ENCODE results near the gene HP1BP3. TPM values are rescaled to one million over a fixed set of nuclear protein-coding genes. Genes with fewer than 3 reads are reported as not detected.
"Not testable (repeated sequence)": the region's sequence is repeated elsewhere in the genome, so short reads cannot be mapped to it uniquely, and the experiment has no call there.

Gene HP1BP3
- total RNA-seq, 2 experiments from 2014 or later: 156 to 169 TPM

DNA sequence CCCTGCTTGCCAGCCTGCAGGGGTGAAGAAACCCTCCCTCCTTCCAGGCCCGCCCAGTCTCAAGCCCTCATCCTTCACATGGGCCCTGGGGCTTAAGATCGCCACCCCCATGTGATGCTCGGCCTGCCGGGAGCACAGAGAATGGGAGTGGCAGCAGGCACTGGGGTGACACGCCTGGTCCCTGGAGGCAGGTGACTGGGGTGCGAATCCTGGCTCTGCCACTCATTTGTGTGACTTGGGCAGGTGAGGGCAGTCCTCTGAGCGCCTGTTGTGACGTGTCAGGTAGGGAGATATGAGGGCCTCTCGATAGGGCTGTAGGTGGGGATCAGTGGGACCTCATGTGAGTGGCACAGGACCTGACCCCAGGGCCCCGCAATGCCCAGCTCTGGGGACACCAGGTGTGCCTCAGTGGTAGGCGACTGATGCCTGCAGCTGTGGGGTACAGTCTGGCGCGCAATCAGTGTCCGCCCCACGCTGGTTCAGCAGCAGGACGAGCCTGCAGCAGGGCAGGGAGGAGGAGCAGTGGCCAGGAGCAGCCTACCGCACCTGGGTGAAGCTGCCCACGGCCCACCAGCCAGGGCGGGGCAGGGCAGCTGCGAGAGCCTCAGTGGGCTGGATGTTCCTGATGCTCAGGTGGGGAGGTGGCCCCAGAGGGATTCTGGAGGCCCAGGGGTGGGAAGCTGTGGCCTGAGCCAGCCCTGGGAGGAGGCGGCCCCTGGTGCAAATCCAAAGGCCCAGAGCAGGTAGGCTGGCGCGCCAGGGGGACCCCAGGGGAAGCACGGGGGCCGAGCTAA is 60.8 kb downstream of the HP1BP3 start:
- H3K4me1 Mint-ChIP-seq: peaks cover 4% of the 10 kb centered on the region
- no peak overlapping the region for H3K27ac Mint-ChIP-seq

DNA sequence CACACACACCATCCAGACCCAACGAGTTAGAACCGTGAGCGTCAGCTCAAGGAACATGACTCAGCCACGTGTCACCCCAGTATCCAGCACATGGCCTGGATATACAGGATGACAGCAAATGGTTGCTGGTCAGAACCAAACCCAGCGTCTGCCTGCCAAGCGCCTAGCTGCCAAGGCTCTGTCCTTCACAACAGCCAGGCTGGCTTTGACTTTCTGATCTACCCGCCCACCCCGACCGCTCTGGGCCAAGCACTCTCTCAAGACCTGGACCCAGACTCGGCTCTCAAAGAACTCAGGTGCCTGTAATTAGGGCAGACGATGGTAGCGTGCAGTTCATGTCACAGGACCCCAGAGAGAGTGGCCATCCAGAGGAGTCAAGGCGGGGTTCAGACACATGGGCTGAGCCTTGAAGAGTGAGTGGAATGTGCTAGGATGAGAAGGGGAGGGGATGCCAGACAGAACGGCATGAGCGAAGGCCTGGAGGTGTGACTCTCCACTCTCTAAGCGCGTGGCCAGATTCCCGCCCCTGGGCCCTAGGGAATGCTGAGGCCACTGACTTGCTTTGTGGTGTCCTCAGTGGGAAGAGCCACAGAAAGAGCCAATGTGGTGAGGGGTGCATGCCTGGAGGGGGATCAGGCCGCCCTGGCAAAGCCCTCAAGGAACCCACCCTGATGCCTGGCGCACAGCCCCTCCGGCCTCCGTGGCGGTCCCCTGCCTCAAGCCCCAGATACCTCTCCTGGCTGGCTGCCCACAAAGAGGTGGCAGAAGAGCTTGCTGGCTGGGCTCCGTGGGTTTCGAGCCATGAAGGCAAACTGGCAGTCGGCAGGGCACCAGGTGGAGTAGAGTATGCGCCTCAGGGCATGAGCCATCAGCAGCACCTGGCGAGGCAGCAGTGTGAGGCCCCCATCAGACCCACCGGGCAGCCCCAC is 61.7 kb downstream of the HP1BP3 start:
- H3K4me3 Mint-ChIP-seq: no peak overlapping the region
- no peaks in the 10 kb centered on the region for H3K9me3 Mint-ChIP-seq
- no peak for DNase-seq
- no peak overlapping the region for H3K27ac Mint-ChIP-seq
- no peaks in the 10 kb centered on the region for H3K36me3 Mint-ChIP-seq
- H3K27me3 Mint-ChIP-seq: peaks cover 24% of the 10 kb centered on the region
- H3K4me1 Mint-ChIP-seq: peaks cover 3% of the 10 kb centered on the region

More for the DNA sequence above, 60.8 kb downstream of the HP1BP3 start:
- no peak for DNase-seq
- H3K9me3 Mint-ChIP-seq: no peaks in the 10 kb centered on the region
- no peaks in the 10 kb centered on the region for H3K36me3 Mint-ChIP-seq
- H3K4me3 Mint-ChIP-seq: no peak overlapping the region
- peaks cover 32% of the 10 kb centered on the region for H3K27me3 Mint-ChIP-seq

DNA sequence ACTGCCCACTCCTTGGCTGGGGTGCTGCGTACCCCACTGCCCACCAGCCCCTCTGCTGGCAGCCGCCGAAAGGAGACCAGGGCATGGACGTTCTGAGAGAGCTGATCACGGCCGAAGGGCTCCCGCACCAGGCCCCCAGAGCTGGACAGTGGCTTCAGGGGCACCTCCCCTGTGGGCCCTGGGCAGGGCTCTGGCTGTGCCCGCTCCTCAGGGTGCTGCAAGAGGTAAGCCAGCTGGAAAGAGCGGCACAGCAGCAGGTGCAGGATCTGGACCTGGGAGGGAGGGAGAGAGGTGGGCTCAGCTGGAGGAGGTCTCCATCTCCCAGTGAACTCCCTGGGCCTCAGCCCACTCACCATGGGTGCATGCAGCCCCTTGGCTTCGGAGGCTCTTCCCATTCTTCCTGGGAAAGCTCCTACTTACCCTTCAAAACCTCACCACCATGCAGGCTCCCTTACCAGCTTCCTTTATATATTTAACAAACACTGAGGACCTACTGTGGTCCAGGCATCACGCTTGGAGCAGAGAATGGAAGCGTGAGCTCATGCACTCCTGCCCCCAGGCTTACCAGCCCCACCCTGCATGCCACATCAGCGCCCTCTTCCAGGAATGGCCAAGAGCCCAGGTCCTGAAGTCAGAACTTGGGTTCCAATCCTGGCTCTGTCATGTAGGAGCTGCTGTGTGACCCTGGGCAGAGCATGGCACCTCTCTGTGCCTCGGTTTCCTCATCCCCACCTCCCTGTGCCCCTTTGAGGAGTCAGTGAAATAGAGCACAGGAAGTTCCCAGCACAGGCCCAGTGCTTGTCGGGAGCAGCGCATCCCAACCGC is 62.5 kb downstream of the HP1BP3 start:
- Mint-ChIP-seq H3K4me3 (no peak overlapping the region), H3K27ac (no peak overlapping the region), H3K27me3 (peaks cover 15% of the 10 kb centered on the region), H3K4me1 (no peaks in the 10 kb centered on the region), H3K36me3 (no peaks in the 10 kb centered on the region), H3K9me3 (no peaks in the 10 kb centered on the region)
- DNase-seq: no peak

DNA sequence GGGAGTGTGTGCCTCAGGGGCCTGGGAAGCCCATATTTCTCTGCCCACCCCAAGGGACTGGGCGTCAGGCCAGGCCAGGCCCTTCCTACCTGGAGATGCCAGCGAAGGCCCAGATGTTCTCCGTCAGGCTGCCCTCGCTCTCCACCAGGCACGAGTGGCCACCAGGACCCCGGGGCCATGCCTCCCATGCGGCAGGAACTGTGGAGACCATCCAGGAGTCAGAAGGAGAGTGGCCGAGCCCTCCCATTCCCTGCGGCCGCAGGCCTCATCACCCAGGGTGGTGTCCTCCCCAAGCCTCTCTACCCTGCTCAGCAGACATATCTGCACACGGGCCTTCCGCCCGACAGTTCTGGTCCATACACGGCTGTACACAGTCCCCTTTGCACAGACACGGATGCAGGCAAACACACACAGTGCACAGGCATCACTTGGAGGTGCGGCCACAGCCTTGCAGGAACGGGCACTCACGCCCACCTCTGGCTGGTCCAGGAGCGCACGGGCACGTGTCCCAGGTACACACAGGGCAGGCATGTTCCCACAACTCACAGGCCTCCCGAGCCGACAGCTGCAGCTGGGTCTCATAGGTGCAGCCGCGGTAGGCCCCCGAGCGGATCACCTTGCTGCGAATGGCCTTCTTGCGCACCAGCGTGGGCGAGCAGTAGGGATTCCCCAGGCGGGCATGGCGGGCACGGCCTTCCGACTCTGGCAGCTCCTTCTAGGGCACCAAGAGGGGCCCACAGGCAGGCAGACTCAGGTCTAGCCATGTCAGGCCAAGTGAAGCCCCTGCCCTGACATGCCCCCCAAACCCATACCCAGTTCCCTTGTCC is 63.4 kb downstream of the HP1BP3 start:
- Mint-ChIP-seq H3K36me3 (peaks cover 1% of the 10 kb centered on the region), H3K27ac (no peak overlapping the region), H3K27me3 (peaks cover 17% of the 10 kb centered on the region), H3K4me3 (no peak overlapping the region), H3K9me3 (no peaks in the 10 kb centered on the region), H3K4me1 (no peaks in the 10 kb centered on the region)
- DNase-seq: no peak

DNA sequence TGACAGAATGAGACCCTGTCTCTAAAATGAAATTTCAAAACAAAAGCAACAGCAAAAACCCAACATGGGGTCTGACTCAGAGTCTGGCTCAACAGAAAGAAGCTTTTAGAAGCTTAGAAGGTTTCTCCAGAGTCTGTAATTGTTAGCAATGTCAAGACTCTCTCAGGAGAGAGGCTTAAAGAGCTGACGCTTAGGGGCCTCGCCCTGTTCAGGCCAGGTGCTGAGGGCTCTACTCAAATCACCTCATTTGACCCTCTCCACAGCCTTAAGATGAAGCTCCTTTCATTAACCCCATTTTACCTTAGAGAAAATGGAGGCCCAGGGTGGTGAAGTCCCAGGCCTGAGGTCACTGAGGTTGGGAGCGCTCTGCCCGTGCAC is 64.0 kb downstream of the HP1BP3 start:
- H3K4me3 Mint-ChIP-seq: no peak overlapping the region
- H3K4me1 Mint-ChIP-seq: no peaks in the 10 kb centered on the region
- H3K27me3 Mint-ChIP-seq: peaks cover 17% of the 10 kb centered on the region
- H3K36me3 Mint-ChIP-seq: peaks cover 2% of the 10 kb centered on the region
- no peak overlapping the region for H3K27ac Mint-ChIP-seq
- no peaks in the 10 kb centered on the region for H3K9me3 Mint-ChIP-seq
- DNase-seq: no peak

DNA sequence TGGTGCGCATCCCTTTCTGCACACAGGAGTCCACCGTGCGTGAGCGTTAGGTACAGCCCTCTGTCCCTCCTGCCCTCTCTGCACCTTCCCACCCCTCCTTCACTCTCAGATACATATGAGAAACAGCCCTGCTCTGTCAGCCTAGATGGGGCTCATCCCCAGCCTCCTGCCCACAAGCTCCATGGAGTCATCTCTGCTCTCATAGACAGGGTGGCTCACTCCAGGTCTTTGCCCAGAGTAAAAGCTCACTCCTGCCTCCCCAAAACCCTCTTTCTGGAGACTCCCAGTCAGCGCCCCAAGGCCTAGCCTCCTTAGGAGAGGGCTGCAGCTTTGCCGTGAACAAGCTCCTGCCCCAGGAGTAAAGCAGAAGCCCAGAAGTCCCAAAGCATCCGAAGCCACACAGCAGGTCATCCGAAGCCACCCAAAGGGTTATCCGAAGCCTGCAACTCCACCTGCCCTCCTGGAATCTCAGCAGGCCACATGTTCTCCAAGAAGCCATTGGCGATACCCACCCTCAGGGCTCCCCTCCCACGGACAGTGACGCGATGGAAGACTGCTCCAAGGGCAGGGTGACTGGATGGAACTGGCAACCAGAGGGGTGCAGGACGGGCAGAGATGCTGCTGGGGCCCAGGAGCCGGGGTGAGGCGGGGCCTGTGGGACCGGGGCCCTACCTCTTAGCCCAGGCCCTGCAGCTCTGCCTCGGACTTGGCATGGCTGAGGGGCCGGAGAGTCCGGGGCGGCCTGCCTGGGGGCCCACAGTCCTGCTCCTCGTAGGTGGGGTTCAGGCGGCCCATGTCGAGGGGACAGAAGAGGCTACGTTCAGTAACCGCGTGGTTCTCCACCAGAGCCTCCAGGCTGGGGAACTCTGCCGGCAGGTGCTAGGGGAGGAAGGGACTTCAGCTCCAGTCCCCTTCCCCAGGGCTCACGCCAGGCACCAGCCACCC is 65.7 kb downstream of the HP1BP3 start:
- Mint-ChIP-seq H3K4me1 (no peaks in the 10 kb centered on the region), H3K36me3 (peaks cover 2% of the 10 kb centered on the region), H3K9me3 (no peaks in the 10 kb centered on the region), H3K4me3 (no peak overlapping the region), H3K27me3 (peaks cover 23% of the 10 kb centered on the region), H3K27ac (no peak overlapping the region)
- DNase-seq: no peak

DNA sequence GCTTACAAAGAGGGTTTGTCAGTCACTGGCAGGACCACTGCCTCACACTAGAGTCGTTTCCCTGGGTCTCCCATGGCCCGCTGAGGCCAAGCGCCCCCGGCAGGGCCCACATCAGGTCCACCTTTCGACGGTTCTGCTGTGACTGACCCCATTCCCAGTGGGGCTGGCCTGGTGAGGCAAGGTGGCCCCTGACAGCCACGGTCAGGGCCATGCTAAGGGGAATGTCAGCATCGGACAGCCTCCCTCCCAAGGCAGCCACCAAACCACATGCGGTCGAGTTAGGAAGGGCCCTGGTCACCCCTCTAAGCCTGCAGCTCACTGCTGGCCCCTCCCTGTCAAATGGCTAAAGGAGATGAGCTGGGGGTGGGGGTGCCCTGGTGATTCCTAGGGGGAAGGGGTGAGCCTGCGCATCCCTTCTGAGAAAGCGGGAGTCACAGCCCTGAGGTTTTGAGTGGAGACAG is 66.4 kb downstream of the HP1BP3 start:
- Mint-ChIP-seq H3K27ac (no peak overlapping the region), H3K9me3 (no peaks in the 10 kb centered on the region), H3K4me3 (no peak overlapping the region), H3K27me3 (peaks cover 30% of the 10 kb centered on the region), H3K4me1 (no peaks in the 10 kb centered on the region), H3K36me3 (peaks cover 2% of the 10 kb centered on the region)
- no peak for DNase-seq

DNA sequence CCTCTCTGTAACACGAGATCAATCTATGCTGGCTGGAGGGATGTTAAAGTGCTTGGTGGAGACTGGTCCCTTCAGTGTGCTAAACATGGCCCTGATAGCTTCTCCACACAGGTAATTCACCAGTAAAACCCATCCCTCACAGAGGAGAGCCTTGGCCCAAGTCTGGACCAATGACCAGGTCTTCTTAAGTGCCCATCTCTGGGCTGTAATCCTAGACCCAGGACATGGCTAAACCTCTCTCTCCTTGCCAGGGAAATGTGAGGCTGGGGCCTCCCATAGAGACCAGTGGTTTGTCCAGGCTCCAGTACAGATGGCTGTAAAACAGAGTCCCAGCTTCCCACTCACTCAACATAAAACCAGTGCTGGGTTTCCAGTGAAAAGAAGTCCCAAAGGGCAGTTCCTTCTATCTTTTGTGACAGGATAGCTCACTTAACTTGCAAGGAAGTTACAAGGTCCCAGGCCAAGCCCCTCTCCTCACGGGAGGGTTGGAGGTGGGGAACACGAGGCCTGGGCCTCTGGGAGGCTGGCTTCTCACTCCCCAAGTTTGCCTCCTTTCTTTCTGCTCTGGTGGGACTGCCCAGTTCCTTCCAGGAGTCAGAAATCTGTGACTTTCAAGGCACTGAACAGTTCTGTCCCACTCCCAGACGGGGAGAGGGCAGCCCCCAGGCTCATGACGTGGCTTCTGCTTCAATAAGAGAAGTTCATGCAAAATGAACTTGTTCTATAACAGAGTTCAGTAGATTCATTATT is 67.1 kb downstream of the HP1BP3 start:
- H3K9me3 Mint-ChIP-seq: no peaks in the 10 kb centered on the region
- H3K4me3 Mint-ChIP-seq: no peak overlapping the region
- H3K27ac Mint-ChIP-seq: no peak overlapping the region
- peaks cover 2% of the 10 kb centered on the region for H3K36me3 Mint-ChIP-seq
- no peak for DNase-seq
- peaks cover 34% of the 10 kb centered on the region for H3K27me3 Mint-ChIP-seq
- H3K4me1 Mint-ChIP-seq: no peaks in the 10 kb centered on the region

DNA sequence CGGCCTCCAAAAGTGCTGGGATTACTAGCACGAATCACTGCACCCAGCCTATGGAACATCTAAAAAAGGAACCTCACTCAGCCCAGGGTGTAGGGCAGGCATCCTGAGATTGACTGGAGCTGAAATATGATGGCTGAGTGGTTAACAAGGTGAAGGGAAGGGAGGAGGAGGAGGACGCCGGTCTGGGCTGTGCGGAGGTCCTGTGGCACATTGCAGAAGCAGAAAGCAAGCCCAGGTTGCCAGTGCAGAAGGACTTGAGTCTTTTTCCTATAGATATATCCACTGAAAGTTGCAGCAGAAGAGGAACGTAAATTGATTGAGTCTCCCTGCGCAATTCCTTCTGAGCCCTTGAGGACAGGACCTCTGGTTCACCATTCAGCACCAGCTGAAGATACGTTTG is 67.8 kb downstream of the HP1BP3 start:
- Mint-ChIP-seq H3K36me3 (peaks cover 2% of the 10 kb centered on the region), H3K4me1 (no peaks in the 10 kb centered on the region), H3K27ac (no peak overlapping the region), H3K27me3 (peaks cover 34% of the 10 kb centered on the region), H3K4me3 (no peak overlapping the region), H3K9me3 (no peaks in the 10 kb centered on the region)
- no peak for DNase-seq

DNA sequence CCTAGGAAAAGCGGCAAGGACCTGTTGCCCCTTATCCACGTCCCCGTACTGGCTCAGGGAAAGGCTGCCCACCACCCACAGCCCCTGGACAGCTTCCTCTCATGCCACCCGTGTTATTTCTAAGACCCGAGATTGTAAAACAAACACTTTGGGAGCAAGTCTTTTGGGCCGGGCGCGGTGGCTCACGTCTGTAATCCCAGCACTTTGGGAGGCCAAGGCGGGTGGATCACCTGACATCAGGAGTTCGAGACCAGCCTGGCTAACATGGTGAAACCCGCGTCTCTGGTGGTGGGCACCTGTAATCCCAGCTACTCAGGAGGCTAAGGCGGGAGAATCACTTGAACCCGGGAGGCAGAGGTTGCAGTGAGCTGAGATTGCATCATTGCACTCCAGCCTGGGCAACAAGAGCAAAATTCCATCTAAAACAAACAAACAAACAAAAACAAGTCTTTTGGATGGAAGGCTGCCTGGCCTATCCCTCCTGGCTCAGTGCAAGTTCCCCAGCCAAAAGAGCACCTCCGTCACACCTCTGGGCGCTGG is 68.7 kb downstream of the HP1BP3 start:
- H3K4me1 Mint-ChIP-seq: not testable (repeated sequence)
- H3K4me3 Mint-ChIP-seq: peak overlapping the region; percentile 40

DNA sequence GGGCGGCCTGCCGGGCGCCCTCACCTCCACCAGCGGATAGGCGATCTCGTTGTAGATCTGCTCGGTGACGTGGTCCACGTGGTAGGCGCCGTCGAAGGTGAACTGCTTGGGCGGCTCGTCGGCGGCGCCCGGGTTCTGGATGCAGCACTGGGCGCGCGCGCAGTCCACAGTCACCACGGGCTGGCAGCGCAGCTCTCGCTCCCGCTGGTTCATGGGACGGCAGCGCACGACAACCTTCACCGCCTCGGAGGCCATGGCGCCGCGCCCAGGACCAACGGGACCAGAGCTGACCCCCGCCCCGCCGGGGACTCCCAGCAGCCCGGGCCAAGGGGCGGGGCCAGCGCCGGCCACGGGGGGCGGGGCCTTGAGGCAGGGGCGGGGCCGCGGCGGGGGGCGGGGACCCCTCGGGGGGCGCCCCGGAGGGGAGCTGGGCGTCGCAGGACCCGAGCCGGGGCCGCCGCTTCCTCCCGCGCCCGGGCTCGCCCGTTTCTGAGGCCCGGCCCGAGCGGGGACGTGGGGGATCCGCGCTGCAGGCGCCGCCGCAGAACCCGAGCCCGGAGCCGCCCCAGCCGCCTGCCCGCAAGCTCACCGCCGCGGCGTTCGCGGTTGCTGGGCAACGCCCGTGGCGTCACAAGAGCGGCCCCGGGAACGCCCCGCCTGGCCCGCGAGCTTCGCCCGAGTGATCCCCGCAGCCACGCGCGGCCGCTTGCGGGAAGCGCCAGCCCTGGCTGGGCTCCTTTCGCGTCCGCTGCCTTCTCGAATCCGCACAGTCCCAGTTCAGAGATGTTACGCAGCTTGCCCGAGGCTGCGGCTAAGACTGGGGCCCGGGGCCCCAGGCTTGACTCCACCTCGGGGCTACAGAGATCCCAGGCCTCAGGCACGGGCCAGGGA is 69.4 kb downstream of the HP1BP3 start, which contains the start of gene KIF17:
Gene KIF17, minus strand, starts transcription at position 556 of the 891 bp plus-strand sequence. Its CDS starts 301 bp downstream, at position 255.
- Mint-ChIP-seq H3K27me3 (peaks cover 39% of the 10 kb centered on the region), H3K4me1 (no peaks in the 10 kb centered on the region), H3K9me3 (no peaks in the 10 kb centered on the region), H3K4me3 (peak within 1 kb of the TSS; percentile 50), H3K36me3 (peaks cover 2% of the 10 kb centered on the region), H3K27ac (no peak within 1 kb of the TSS)
- DNase-seq: peak; percentile 69

More for the DNA sequence above, 68.7 kb downstream of the HP1BP3 start:
- not testable (repeated sequence) for H3K9me3 Mint-ChIP-seq, H3K36me3 Mint-ChIP-seq, DNase-seq, H3K27ac Mint-ChIP-seq
- H3K27me3 Mint-ChIP-seq: peaks cover 39% of the 10 kb centered on the region

DNA sequence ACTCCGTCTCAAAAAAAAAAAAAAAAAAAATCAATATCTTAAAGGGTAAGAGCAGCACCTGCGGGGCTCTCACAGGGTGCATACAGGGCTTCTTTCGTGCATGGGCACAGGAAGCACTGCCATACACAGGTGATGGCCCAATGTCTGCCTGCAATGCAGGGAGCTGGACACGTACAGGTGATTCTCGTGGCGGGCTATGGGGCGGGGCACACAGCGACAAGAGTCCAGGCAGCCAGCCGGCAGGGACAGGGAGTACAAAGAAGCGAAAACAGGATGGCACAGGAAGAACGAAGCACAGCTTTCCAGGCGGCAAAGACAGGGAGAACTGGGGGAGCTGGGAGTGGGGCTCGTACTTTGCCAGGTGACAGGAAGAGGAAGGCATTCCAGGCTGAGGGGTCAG is 70.9 kb downstream of the HP1BP3 start:
- H3K27me3 Mint-ChIP-seq: peaks cover 39% of the 10 kb centered on the region
- no peak for DNase-seq
- peaks cover 2% of the 10 kb centered on the region for H3K36me3 Mint-ChIP-seq
- H3K9me3 Mint-ChIP-seq: no peaks in the 10 kb centered on the region
- no peak overlapping the region for H3K4me3 Mint-ChIP-seq
- H3K4me1 Mint-ChIP-seq: no peaks in the 10 kb centered on the region
- no peak overlapping the region for H3K27ac Mint-ChIP-seq

Measured in activated naive CD8-positive, alpha-beta T cell treated with anti-CD3 and anti-CD28 coated beads for 36 hours (primary cell).